ENCODE results near the gene YTHDF1.

Gene YTHDF1

GRCh38 chr20:63210011-63210605 is 5.8 kb downstream of the YTHDF1 start:
- no peak overlapping the region for H3K27ac ChIP-seq
- peaks cover 92% of the 10 kb centered on the region for H3K36me3 ChIP-seq
- peaks cover 4 to 5% of the 10 kb centered on the region in 2 experiments for H3K4me1 ChIP-seq (ENCODE audit: control insufficient read depth in 1 of 2, insufficient read depth in 1 of 2, low read depth in 1 of 2, low read length in 1 of 2)
- no peaks in the 10 kb centered on the region for H3K27me3 ChIP-seq
- TF ChIP-seq CTCF (IDR thresholded peaks at IDR 0.05): no peak
- H3K4me3 ChIP-seq (ENCODE audit: low read depth in 1 of 2, low read length in 1 of 2): no peak overlapping the region
- H3K9me3 ChIP-seq: no peaks in the 10 kb centered on the region

GRCh38 chr20:63208346-63208909 is 7.5 kb downstream of the YTHDF1 start:
- Histone ChIP-seq H3K4me3 (ENCODE audit: low read depth in 1 of 2, low read length in 1 of 2) (no peak overlapping the region), H3K36me3 (peaks cover 97% of the 10 kb centered on the region), H3K4me1 (ENCODE audit: control insufficient read depth in 1 of 2, insufficient read depth in 1 of 2, low read depth in 1 of 2, low read length in 1 of 2) (no peaks in the 10 kb centered on the region), H3K27ac (no peak overlapping the region), H3K27me3 (no peaks in the 10 kb centered on the region), H3K9me3 (no peaks in the 10 kb centered on the region)
- TF ChIP-seq CTCF (IDR thresholded peaks at IDR 0.05): no peak

- no peak overlapping the region for H3K4me3 ChIP-seq (ENCODE audit: low read depth in 1 of 2, low read length in 1 of 2)
- H3K9me3 ChIP-seq: no peaks in the 10 kb centered on the region
- no peaks in the 10 kb centered on the region for H3K27me3 ChIP-seq
- no peaks in the 10 kb centered on the region for H3K4me1 ChIP-seq (ENCODE audit: control insufficient read depth in 1 of 2, insufficient read depth in 1 of 2, low read depth in 1 of 2, low read length in 1 of 2)
- H3K27ac ChIP-seq: no peak overlapping the region
- peaks cover 97% of the 10 kb centered on the region for H3K36me3 ChIP-seq
- TF ChIP-seq CTCF (IDR thresholded peaks at IDR 0.05): no peak
Measured at GRCh38 chr20:63206878-63207277, 9.1 kb downstream of the YTHDF1 start.

- H3K9me3 ChIP-seq: no peaks in the 10 kb centered on the region
- H3K36me3 ChIP-seq: peaks cover 96% of the 10 kb centered on the region
- no peaks in the 10 kb centered on the region for H3K4me1 ChIP-seq (ENCODE audit: control insufficient read depth in 1 of 2, insufficient read depth in 1 of 2, low read depth in 1 of 2, low read length in 1 of 2)
- no peak for TF ChIP-seq CTCF (IDR thresholded peaks at IDR 0.05)
- no peaks in the 10 kb centered on the region for H3K27me3 ChIP-seq
- no peak overlapping the region for H3K27ac ChIP-seq
- H3K4me3 ChIP-seq (ENCODE audit: low read depth in 1 of 2, low read length in 1 of 2): no peak overlapping the region
Measured at GRCh38 chr20:63205896-63206295, 10.0 kb downstream of the YTHDF1 start.

- TF ChIP-seq CTCF (IDR thresholded peaks at IDR 0.05): no peak
- Histone ChIP-seq H3K27me3 (no peaks in the 10 kb centered on the region), H3K27ac (no peak overlapping the region), H3K9me3 (no peaks in the 10 kb centered on the region), H3K4me3 (ENCODE audit: low read depth in 1 of 2, low read length in 1 of 2) (no peak overlapping the region), H3K36me3 (peaks cover 92% of the 10 kb centered on the region), H3K4me1 (ENCODE audit: control insufficient read depth in 1 of 2, insufficient read depth in 1 of 2, low read depth in 1 of 2, low read length in 1 of 2) (no peaks in the 10 kb centered on the region)
Measured at GRCh38 chr20:63204362-63204761, 11.6 kb downstream of the YTHDF1 start.
